Measurements from ENCODE around the gene ZCCHC7.

Gene ZCCHC7

GRCh38 chr9:37243588-37244345, 123.4 kb downstream of the ZCCHC7 start:
- Histone ChIP-seq H3K79me2 (ENCODE audit: low read length) (peaks cover 7% of the 10 kb centered on the region; the same call in 1 of the 2 replicates), H2AFZ (ENCODE audit: low read depth, low read length) (no peak overlapping the region), H3K9me3 (ENCODE audit: insufficient read depth, low read length) (no peaks in the 10 kb centered on the region), H3K4me2 (ENCODE audit: low read length) (no peak overlapping the region), H3K27ac (ENCODE audit: low read length) (no peak overlapping the region), H3K4me1 (ENCODE audit: low read length) (peaks cover 14% of the 10 kb centered on the region), H4K20me1 (ENCODE audit: insufficient read depth, low read length) (no peaks in the 10 kb centered on the region), H3K36me3 (replicated peaks; ENCODE audit: low read depth, low read length) (no peaks in the 10 kb centered on the region), H3K27me3 (ENCODE audit: low read depth, low read length) (no peaks in the 10 kb centered on the region), H3K4me3 (ENCODE audit: low read length) (no peak overlapping the region), H3K9ac (ENCODE audit: low read length) (no peak overlapping the region)
- TF ChIP-seq, protein P1, sequence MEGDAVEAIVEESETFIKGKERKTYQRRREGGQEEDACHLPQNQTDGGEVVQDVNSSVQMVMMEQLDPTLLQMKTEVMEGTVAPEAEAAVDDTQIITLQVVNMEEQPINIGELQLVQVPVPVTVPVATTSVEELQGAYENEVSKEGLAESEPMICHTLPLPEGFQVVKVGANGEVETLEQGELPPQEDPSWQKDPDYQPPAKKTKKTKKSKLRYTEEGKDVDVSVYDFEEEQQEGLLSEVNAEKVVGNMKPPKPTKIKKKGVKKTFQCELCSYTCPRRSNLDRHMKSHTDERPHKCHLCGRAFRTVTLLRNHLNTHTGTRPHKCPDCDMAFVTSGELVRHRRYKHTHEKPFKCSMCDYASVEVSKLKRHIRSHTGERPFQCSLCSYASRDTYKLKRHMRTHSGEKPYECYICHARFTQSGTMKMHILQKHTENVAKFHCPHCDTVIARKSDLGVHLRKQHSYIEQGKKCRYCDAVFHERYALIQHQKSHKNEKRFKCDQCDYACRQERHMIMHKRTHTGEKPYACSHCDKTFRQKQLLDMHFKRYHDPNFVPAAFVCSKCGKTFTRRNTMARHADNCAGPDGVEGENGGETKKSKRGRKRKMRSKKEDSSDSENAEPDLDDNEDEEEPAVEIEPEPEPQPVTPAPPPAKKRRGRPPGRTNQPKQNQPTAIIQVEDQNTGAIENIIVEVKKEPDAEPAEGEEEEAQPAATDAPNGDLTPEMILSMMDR (IDR thresholded peaks at IDR 0.05; ENCODE audit: low read depth, low read length): no peak
- TF ChIP-seq EZH2phosphoT487 (IDR thresholded peaks at IDR 0.05; ENCODE audit: low read depth): no peak

GRCh38 chr9:37246826-37247225, 126.5 kb downstream of the ZCCHC7 start:
- H3K27me3 ChIP-seq (ENCODE audit: low read depth, low read length): no peaks in the 10 kb centered on the region
- no peak overlapping the region for H3K4me3 ChIP-seq (ENCODE audit: low read length)
- no peaks in the 10 kb centered on the region for H3K4me1 ChIP-seq (ENCODE audit: low read length)
- H3K79me2 ChIP-seq (ENCODE audit: low read length): no peaks in the 10 kb centered on the region; the same call in 1 of the 2 replicates
- H3K9ac ChIP-seq (ENCODE audit: low read length): no peak overlapping the region
- H3K36me3 ChIP-seq (replicated peaks; ENCODE audit: low read depth, low read length): no peaks in the 10 kb centered on the region
- no peak overlapping the region for H3K27ac ChIP-seq (ENCODE audit: low read length)
- H2AFZ ChIP-seq (ENCODE audit: low read depth, low read length): no peak overlapping the region
- TF ChIP-seq EZH2phosphoT487 (IDR thresholded peaks at IDR 0.05; ENCODE audit: low read depth): no peak
- TF ChIP-seq, protein P1 (IDR thresholded peaks at IDR 0.05; ENCODE audit: low read depth, low read length): no peak
- H4K20me1 ChIP-seq (ENCODE audit: insufficient read depth, low read length): no peaks in the 10 kb centered on the region
- H3K9me3 ChIP-seq (ENCODE audit: insufficient read depth, low read length): no peaks in the 10 kb centered on the region
- no peak overlapping the region for H3K4me2 ChIP-seq (ENCODE audit: low read length)

GRCh38 chr9:37248651-37249163, 128.3 kb downstream of the ZCCHC7 start:
- no peaks in the 10 kb centered on the region for H3K27me3 ChIP-seq (ENCODE audit: low read depth, low read length)
- no peak overlapping the region for H3K4me2 ChIP-seq (ENCODE audit: low read length)
- no peaks in the 10 kb centered on the region for H4K20me1 ChIP-seq (ENCODE audit: insufficient read depth, low read length)
- H3K79me2 ChIP-seq (ENCODE audit: low read length): no peaks in the 10 kb centered on the region; the same call in 1 of the 2 replicates
- no peaks in the 10 kb centered on the region for H3K9me3 ChIP-seq (ENCODE audit: insufficient read depth, low read length)
- no peak overlapping the region for H3K27ac ChIP-seq (ENCODE audit: low read length)
- no peaks in the 10 kb centered on the region for H3K36me3 ChIP-seq (replicated peaks; ENCODE audit: low read depth, low read length)
- H2AFZ ChIP-seq (ENCODE audit: low read depth, low read length): no peak overlapping the region
- no peak for TF ChIP-seq EZH2phosphoT487 (IDR thresholded peaks at IDR 0.05; ENCODE audit: low read depth)
- TF ChIP-seq, protein P1 (IDR thresholded peaks at IDR 0.05; ENCODE audit: low read depth, low read length): no peak
- H3K9ac ChIP-seq (ENCODE audit: low read length): no peak overlapping the region
- no peak overlapping the region for H3K4me3 ChIP-seq (ENCODE audit: low read length)
- no peaks in the 10 kb centered on the region for H3K4me1 ChIP-seq (ENCODE audit: low read length)

DNA sequence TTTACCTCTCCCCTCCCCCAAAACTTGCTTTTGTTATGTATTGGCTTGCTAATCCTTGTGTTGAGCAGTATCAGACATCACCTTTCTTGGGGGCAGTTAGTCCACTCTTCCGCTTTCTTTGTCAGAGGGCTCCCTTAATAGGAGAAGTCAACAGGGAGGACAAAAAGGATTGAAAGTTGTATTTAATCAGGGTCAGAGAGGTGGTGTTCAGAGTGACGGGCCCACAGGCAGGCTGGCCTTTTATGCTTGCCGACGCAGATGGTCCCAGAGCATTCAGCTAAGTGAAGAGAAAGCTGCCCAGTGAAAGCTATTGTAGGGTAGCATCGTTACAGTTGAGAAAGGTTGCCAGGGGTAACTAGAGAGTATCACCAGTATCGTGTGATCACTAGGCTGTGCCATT, 131.1 kb downstream of the ZCCHC7 start:
- Histone ChIP-seq H4K20me1 (ENCODE audit: insufficient read depth, low read length) (no peaks in the 10 kb centered on the region), H3K36me3 (replicated peaks; ENCODE audit: low read depth, low read length) (peaks cover 2% of the 10 kb centered on the region), H3K27ac (ENCODE audit: low read length) (no peak overlapping the region), H3K4me3 (ENCODE audit: low read length) (no peak overlapping the region), H2AFZ (ENCODE audit: low read depth, low read length) (no peak overlapping the region), H3K4me2 (ENCODE audit: low read length) (no peak overlapping the region), H3K4me1 (ENCODE audit: low read length) (peaks cover 7% of the 10 kb centered on the region), H3K9ac (ENCODE audit: low read length) (no peak overlapping the region), H3K9me3 (ENCODE audit: insufficient read depth, low read length) (no peaks in the 10 kb centered on the region), H3K79me2 (ENCODE audit: low read length) (no peaks in the 10 kb centered on the region), H3K27me3 (ENCODE audit: low read depth, low read length) (no peaks in the 10 kb centered on the region)
- TF ChIP-seq EZH2phosphoT487 (IDR thresholded peaks at IDR 0.05; ENCODE audit: low read depth): no peak
- TF ChIP-seq, protein P1 (IDR thresholded peaks at IDR 0.05; ENCODE audit: low read depth, low read length): no peak

Data from OCI-LY3 (cell line).